Suprapubic skin (tissue), 4 donors: Measurements from ENCODE around the gene STPG3. TPM values are rescaled to one million over a fixed set of nuclear protein-coding genes. Genes with fewer than 3 reads are reported as not detected.

ENCODE experiments used
- DNase-seq, 2 donors: peaks; one replicate each; pipeline ENCODE4 v3.0.0-alpha.2; 2019; ENCODE audit warnings: low spot score in 2 of 2
- H3K27ac ChIP-seq: fragments of 200-600 bp; sonication (generic); one replicate; pipeline ENCODE4 v1.5.1; 2019
- H3K27me3 ChIP-seq: fragments of 200-600 bp; sonication (generic); one replicate; pipeline ENCODE4 v1.5.1; 2019
- H3K36me3 ChIP-seq: fragments of 200-600 bp; sonication (generic); one replicate; pipeline ENCODE4 v1.5.1; 2019
- H3K4me1 ChIP-seq: fragments of 200-600 bp; sonication (generic); one replicate; pipeline ENCODE4 v1.5.1; 2019
- H3K4me3 ChIP-seq: fragments of 200-600 bp; sonication (generic); one replicate; pipeline ENCODE4 v1.5.1; 2019; ENCODE audit warnings: mild to moderate bottlenecking
- H3K9me3 ChIP-seq: fragments of 200-600 bp; sonication (generic); one replicate; pipeline ENCODE4 v1.5.1; 2019
- CTCF ChIP-seq, 2 donors: fragments of 200-600 bp in 1 of 2; fragments of 450-650 bp in 1 of 2; sonication (generic) in 1 of 2; IDR thresholded peaks; one replicate each; pipeline ENCODE4 v1.5.1; 2016 to 2019; ENCODE audit warnings: antibody characterized with exemption in 2 of 2, mild to moderate bottlenecking in 1 of 2, moderate library complexity in 1 of 2
- EP300 ChIP-seq: sonication (generic); formaldehyde crosslinking; IDR thresholded peaks from one replicate; pipeline ENCODE4 v1.6.1; 2017; ENCODE audit warnings: antibody characterized with exemption
- POLR2A ChIP-seq, 2 donors: fragments of 450-650 bp; IDR thresholded peaks; one replicate each; pipeline ENCODE4 v1.6.1; 2017; ENCODE audit warnings: antibody characterized with exemption in 2 of 2, mild to moderate bottlenecking in 2 of 2, moderate library complexity in 2 of 2
- POLR2AphosphoS5 ChIP-seq, 3 donors: sonication (generic); formaldehyde crosslinking; IDR thresholded peaks; one replicate each; pipeline ENCODE4 v1.6.1; 2017; ENCODE audit warnings: antibody characterized with exemption in 3 of 3
- WGBS: methylation state at CpG from one replicate; pipeline ENCODE4 v1.1.5; 2018; 5-methylcytosine and 5-hydroxymethylcytosine counted together
- total RNA-seq, 4 donors: library from RNA; depleted of rRNA; stranded (reverse); fragments of >200 nt; gene quantifications; one replicate each; pipeline ENCODE4 v1.1.0, GENCODE V29; 2016

Gene STPG3
- total RNA-seq, 4 donors from 2014 or later = 1.2 TPM; not detected in 3

- peak in 1 of 2 donors; percentile 76 for DNase-seq
- peaks cover 53% of the 10 kb centered on the region for H3K36me3 ChIP-seq
- WGBS = 92% methylated on average over 5 of the region's 15 CpGs
- TF ChIP-seq EP300 (no peak), POLR2A (IDR thresholded peaks at IDR 0.05) (no peak), CTCF (IDR thresholded peaks at IDR 0.05) (no peak)
- H3K4me1 ChIP-seq = peaks cover 27% of the 10 kb centered on the region
- no peaks in the 10 kb centered on the region for H3K27me3 ChIP-seq
- no peak overlapping the region for H3K27ac ChIP-seq
- H3K9me3 ChIP-seq = no peaks in the 10 kb centered on the region
- H3K4me3 ChIP-seq = no peak overlapping the region
Observed at GRCh38 chr9:137266162-137266527, 15.1 kb downstream of the STPG3 start.

- Histone ChIP-seq H3K4me1 (peaks cover 33% of the 10 kb centered on the region), H3K9me3 (no peaks in the 10 kb centered on the region), H3K27me3 (no peaks in the 10 kb centered on the region), H3K27ac (no peak overlapping the region), H3K36me3 (peaks cover 53% of the 10 kb centered on the region), H3K4me3 (no peak overlapping the region)
- DNase-seq = no peak
- WGBS = 75% methylated on average over 17 of the region's 34 CpGs
- TF ChIP-seq EP300 (no peak), POLR2A (IDR thresholded peaks at IDR 0.05) (no peak), CTCF (IDR thresholded peaks at IDR 0.05) (no peak), POLR2AphosphoS5 (IDR thresholded peaks at IDR 0.05) (no peak)
Observed at GRCh38 chr9:137266585-137267453, 15.7 kb downstream of the STPG3 start.

- TF ChIP-seq POLR2AphosphoS5 (IDR thresholded peaks at IDR 0.05) (no peak), CTCF (IDR thresholded peaks at IDR 0.05) (no peak), EP300 (no peak), POLR2A (IDR thresholded peaks at IDR 0.05) (no peak)
- H3K27ac ChIP-seq = no peak overlapping the region
- DNase-seq = no peak
- H3K4me3 ChIP-seq = no peak overlapping the region
- 92% methylated on average over 5 of the region's 6 CpGs for whole genome bisulfite sequencing
- H3K4me1 ChIP-seq = peaks cover 41% of the 10 kb centered on the region
- no peaks in the 10 kb centered on the region for H3K27me3 ChIP-seq
- no peaks in the 10 kb centered on the region for H3K9me3 ChIP-seq
- peaks cover 62% of the 10 kb centered on the region for H3K36me3 ChIP-seq
Observed at GRCh38 chr9:137267933-137268355, 16.9 kb downstream of the STPG3 start.

GRCh38 chr9:137268538-137269201, 17.6 kb downstream of the STPG3 start:
- WGBS = 81% methylated on average over 19 of the region's 19 CpGs
- Histone ChIP-seq H3K4me1 (peaks cover 42% of the 10 kb centered on the region), H3K36me3 (peaks cover 60% of the 10 kb centered on the region), H3K27me3 (no peaks in the 10 kb centered on the region), H3K27ac (peak overlapping the region; percentile 66), H3K9me3 (no peaks in the 10 kb centered on the region), H3K4me3 (no peak overlapping the region)
- no peak for TF ChIP-seq POLR2AphosphoS5 (IDR thresholded peaks at IDR 0.05)
- no peak for TF ChIP-seq POLR2A (IDR thresholded peaks at IDR 0.05)
- no peak for TF ChIP-seq CTCF (IDR thresholded peaks at IDR 0.05)
- TF ChIP-seq EP300 = no peak
- peak in 1 of 2 donors; percentile 63 for DNase-seq

GRCh38 chr9:137269231-137269772, 18.2 kb downstream of the STPG3 start:
- WGBS = 41% methylated on average over 17 of the region's 17 CpGs
- peak in 1 of 2 donors; percentile 62 for DNase-seq
- peaks cover 48% of the 10 kb centered on the region for H3K4me1 ChIP-seq
- H3K36me3 ChIP-seq = peaks cover 54% of the 10 kb centered on the region
- H3K4me3 ChIP-seq = no peak overlapping the region
- H3K27ac ChIP-seq = peak overlapping the region; percentile 66
- no peaks in the 10 kb centered on the region for H3K27me3 ChIP-seq
- H3K9me3 ChIP-seq = no peaks in the 10 kb centered on the region
- TF ChIP-seq CTCF (IDR thresholded peaks at IDR 0.05) = no peak
- TF ChIP-seq EP300 = no peak
- TF ChIP-seq POLR2A (IDR thresholded peaks at IDR 0.05) = no peak
- no peak for TF ChIP-seq POLR2AphosphoS5 (IDR thresholded peaks at IDR 0.05)
